Hematopoietic multipotent progenitor cell treated with erythropoietin and hydrocortisone succinate and interleukin-3 and kit ligand, for 8 days (in vitro differentiated cells): ENCODE results near the gene MMS19.
"Not testable (repeated sequence)": the region's sequence is repeated elsewhere in the genome, so short reads cannot be mapped to it uniquely, and the experiment has no call there.

Experiments
- DNase-seq: peaks from one replicate; pipeline ENCODE4 v3.0.0-alpha.2; 2015

The MMS19 gene

DNA sequence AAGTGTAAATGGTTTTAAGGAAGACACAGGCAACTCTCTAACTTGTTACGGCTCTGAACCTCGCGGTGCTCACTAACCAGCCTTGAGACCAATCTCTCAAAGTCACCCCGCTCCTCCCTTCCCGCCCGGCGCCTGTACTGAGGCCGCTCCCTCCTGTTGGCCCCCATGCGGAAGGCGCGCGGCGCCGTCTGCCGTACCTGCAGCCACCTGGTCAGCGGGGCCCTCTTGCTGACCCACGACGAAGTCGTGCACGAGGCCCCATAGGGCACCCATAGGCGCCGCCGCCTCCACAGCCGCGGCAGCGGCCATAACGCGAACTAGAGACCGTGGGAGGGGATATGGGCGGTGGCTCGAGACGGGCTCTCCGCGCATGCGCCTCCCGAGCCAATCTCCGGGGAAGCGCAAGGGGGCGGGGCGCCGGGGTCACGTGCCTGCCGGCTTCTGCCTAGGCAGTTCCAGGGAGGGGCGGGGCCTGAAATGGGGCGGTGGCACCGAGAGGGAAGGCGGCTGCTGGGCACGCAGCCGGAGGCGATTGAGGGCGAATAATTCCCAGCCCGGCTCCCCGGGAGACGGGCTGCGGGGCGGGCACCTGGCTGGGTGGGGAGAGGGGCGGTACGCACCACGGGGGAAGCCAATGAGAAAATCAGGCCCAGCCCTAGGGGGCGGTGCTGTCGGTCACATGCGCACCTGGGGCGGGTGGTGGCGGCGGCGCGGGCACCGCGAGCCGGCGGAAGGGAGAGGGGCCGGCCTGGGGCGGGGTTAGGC, at the start of gene MMS19:
MMS19 (minus strand) TSS at position 347 of the 765 bp plus-strand sequence; CDS start at position 309, 38 bp downstream.
- peak; percentile 96 for DNase-seq

GRCh38 chr10:97547962-97548361, 49.7 kb upstream of the MMS19 start:
- no peak for DNase-seq

GRCh38 chr10:97547271-97547600, 49.0 kb upstream of the MMS19 start:
- no peak for DNase-seq

- DNase-seq, result no peak
Observed at GRCh38 chr10:97546456-97547270, 48.4 kb upstream of the MMS19 start.

DNA sequence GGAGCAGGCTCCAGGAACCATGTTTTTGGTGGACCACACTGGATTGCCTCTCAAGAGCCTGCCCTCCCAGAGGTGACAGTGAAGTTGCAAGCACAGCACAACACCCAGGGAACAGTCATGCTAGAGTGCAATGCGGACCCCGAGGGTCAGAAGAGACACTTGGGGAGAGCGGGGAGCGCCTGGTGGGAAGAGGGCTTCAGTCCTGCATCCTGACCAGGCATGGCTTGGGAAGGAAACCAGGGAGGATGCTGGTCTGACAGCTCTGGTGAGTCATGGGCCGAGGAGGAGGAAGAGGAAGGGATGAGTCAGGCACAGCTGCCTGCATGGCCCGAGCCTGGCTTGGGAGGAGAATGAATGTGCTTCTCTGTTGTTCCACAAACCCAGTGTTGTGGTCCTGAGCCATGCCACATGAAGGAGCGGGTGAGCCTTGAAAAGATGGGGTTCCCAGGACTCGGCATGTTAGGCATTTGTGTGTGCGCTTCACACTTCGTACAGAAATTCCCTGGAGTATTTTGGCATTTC, 44.9 kb upstream of the MMS19 start:
- peak; percentile 32 for DNase-seq

- no peak for DNase-seq
Observed at GRCh38 chr10:97542169-97543024, 44.2 kb upstream of the MMS19 start.

DNA sequence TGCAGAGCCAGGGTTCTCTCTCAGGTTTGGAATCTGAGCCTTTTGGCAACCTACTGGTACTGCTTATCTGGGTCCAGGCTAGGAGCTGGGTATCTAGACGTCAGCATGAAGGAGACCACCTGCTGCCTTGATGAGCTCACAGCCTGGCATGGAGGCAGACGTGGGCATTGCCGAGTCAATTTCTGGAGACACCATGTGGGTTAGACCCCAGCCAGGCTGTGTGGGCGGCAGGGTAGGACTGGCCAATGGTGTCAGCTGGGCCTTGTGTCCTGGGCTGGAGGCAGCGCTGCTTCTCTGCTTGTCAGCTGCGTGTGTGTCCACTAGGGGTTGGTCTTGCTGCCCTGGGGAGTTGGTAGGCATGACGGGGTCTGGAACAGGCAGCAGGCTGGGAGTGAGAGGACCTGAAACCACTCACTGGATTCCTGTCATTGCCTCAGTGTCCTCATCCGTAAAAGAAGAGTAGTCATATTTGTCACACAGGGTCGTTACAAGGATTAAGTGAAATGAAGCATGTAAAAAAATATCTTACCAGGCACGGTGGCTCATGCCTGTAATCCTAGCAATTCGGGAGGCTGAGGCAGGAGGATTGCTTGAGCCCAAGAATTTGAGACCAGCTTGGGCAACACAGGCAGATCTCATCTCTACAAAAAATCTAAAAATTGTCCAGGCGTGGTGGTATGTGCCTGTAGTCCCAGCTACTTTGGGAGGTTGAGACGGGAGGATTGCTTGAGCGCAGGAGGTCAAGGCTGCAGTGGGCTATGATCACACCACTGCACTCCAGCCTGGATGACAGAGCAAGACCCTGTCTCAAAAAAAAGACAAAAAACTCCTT, 42.7 kb upstream of the MMS19 start:
- no peak for DNase-seq

GRCh38 chr10:97539523-97540200, 41.4 kb upstream of the MMS19 start:
- DNase-seq, result no peak

GRCh38 chr10:97538839-97539238, 40.6 kb upstream of the MMS19 start:
- no peak for DNase-seq

- DNase-seq, result no peak
Observed at GRCh38 chr10:97538411-97538810, 40.2 kb upstream of the MMS19 start.

GRCh38 chr10:97537186-97537869, 39.1 kb upstream of the MMS19 start:
- no peak for DNase-seq

DNA sequence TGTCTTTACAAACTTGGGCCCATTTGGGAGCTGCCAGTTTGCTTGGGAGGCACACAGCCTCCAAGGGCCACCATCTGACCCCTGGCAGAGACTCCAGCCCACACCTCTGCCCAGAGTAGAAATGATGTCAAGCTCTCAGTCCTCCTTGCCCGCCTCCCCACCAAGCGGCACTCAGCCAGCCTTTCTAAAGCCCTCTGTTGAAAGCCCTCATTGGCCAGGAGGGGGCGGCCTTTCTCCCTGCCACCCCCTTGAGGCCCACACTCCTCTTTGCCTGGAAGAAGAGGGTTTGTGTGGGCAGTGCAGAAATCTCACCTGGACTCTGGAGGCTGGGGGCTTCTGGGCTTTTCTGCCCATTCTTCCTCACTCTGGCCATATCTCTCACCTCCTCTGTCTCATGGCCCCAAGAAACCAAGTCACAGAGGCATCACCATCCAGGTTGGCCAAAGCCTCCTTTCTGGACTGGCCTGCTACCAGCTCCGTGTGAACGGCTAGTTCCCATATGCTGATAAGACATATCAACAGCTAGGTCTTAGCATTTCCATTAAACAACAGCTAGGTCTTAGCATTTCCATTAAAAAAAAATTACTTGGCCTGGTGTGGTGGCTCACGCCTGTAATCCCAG, 36.6 kb upstream of the MMS19 start:
- peak; percentile 50 for DNase-seq

GRCh38 chr10:97533888-97534287, 35.7 kb upstream of the MMS19 start:
- no peak for DNase-seq

DNA sequence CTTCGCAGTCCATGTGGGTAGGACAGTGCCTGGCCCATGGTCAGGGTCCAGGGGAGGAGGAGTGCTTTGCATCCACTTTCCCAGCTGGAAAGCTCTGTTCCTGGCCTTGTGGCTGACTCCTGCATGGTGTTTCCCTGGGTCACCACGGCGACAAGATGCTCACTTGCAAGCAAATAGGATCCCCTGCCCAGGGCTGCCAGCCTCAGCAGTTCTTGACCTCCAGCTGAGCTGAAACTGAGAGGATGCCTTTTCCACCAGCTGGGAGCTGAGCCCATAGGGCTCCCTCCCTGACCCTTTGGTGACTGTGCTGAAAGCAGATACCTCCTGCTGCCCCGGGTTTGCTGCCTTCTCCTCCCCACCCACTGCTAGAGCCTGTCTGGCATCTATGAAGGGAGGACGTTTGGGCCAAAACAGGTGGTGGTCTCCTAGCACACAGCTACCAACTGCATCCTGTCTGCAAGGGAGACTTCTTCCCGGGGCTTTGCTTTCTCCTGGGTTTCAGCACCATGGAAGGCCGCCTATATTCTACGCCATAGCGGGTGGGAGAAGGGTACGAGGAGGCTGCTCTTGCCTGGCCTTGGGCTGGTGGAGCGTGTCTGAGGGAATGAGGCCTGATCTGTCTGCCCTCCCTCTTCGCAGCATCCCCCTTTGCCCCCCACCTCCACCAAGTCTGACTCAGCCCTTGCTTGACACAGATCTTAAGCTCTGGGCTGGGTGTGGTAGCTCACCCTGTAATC, 34.9 kb upstream of the MMS19 start:
- no peak for DNase-seq

- DNase-seq, result no peak
Observed at GRCh38 chr10:97531401-97531986, 33.3 kb upstream of the MMS19 start.

DNA sequence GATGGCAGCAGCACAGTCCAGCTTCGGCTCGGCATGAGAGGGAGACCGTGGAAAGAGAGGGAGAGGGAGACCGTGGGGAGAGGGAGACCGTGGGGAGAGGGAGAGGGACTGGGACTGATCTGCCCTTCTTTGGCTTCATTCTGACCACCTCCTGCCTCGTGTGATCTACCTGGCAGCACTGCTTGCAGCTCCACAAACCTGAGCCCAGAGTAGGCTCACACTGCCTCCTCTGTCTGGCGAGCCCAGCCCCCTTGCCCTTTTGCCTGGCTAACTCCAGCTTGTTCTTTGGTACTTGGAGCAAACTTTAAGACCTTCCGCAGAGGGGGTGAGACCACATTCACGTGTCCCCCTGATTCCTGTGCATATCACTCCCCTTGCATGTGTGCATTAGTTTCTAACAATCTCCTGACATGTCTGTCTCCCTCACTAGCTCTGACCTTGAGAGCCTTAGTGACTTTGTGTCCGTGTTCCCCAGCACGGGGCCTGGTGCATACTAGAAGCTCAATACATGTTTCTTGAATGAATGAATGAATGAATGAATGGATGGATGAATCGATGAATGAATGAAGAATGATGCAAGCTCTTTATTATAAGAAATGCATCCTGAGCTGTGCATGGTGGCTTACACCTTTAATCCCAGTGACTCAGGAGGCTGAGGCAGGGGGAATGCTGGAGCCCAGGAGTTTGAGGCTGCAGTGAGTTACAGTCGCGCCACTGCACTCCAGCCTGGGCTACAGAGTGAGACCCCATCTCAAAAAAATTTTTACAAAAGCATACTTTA, 31.7 kb upstream of the MMS19 start:
- DNase-seq, result no peak

GRCh38 chr10:97528876-97529275, 30.7 kb upstream of the MMS19 start:
- not testable (repeated sequence) for DNase-seq

GRCh38 chr10:97525683-97526110, 27.5 kb upstream of the MMS19 start:
- no peak for DNase-seq
